ENCODE results near the gene KIR2DL1.
"Not testable (repeated sequence)": the region's sequence is repeated elsewhere in the genome, so short reads cannot be mapped to it uniquely, and the experiment has no call there.

The KIR2DL1 gene

DNA sequence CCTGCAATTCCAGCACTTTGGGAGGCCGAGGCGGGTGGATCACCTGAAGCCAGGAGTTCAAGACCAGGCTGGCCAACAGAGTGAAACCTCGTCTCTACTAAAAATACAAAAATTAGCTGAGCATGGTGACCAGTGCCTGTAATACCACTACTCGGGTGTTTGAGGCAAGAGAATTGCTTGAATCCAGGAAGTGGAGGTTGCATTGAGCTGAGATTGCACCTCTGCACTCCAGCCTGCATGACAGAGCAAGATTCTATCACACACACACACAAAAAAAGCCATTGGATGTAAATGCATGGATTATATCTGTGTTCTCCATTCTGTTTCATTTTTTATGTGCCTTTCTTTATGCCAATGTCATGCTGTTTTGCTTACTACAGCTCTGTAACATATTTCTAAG is 54.8 kb downstream of the KIR2DL1 start:
- not testable (repeated sequence) for DNase-seq

GRCh38 chr19:54825326-54825725 is 55.7 kb downstream of the KIR2DL1 start:
- DNase-seq, result not testable (repeated sequence)

DNA sequence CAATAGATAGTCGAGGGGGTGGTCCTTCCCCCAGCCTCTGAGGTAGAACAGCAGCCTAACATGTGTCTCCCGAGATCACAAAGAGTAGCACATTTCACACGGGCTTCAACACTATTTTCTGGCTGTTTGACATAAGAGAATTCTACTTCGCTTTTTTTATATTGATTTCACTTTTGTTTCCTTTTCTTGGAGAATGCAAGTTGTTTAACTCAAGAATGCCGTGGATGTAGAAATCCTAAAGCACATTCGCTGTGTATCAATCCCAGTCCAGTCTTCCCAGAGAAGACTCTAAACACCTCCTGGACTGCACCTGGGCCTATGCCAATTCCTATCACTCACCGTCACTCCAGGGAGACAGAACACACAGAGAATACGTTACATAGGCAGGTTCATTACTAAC is 58.5 kb downstream of the KIR2DL1 start:
- DNase-seq, result not testable (repeated sequence)

DNA sequence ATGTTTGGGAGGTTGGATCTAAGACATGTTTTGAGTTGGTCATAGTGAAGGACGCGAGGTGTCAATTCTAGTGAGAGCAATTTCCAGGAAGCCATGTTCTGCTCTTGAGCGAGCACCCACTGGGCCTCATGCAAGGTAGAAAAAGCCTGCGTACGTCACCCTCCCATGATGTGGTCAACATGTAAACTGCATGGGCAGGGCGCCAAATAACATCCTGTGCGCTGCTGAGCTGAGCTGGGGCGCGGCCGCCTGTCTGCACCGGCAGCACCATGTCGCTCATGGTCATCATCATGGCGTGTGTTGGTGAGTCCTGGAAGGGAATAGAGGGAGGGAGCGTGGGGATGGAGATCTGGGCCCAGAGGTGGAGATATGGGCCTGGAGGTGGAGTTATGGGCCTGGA is 62.9 kb downstream of the KIR2DL1 start, which contains the start of gene KIR2DS4:
Gene KIR2DS4 (plus strand): TSS at position 181 of the 400 bp plus-strand sequence.
- not testable (repeated sequence) for DNase-seq
